HepG2 (cell line): Measurements from ENCODE around the gene LDLRAD4.

Source experiments
- EP300 ChIP-seq, 3 experiments: sonication (generic) in 1 of 3; formaldehyde crosslinking in 1 of 3; IDR thresholded peaks; 2 replicates each; pipeline versions ENCODE4 v1.5.1 to v1.6.1; 2011 to 2020; ENCODE audit warnings: low read depth in 2 of 3, low read length in 2 of 3, borderline replicate concordance in 1 of 3, improper control_type of control experiment in 1 of 3, mild to moderate bottlenecking in 1 of 3, missing genetic modification reagents in 1 of 3, moderate library complexity in 1 of 3
- KAT7 ChIP-seq: IDR thresholded peaks from 2 replicates; pipeline ENCODE4 v1.6.1; 2018; ENCODE audit warnings: borderline replicate concordance, missing compliant biosample characterization
- RAD21 ChIP-seq: fragments of 450-650 bp; formaldehyde crosslinking; IDR thresholded peaks from 2 replicates; pipeline ENCODE4 v1.5.0; 2020; ENCODE audit warnings: mild to moderate bottlenecking
- SRSF1 ChIP-seq: fragments of 200-400 bp; formaldehyde crosslinking; optimal IDR thresholded peaks from 2 replicates; pipeline ENCODE3; 2017; ENCODE audit warnings: mild to moderate bottlenecking, low read depth, low read length, moderate library complexity
- SUZ12 ChIP-seq: fragments of 150-350 bp; IDR thresholded peaks from 2 replicates; pipeline ENCODE4 v1.6.1; 2014; ENCODE audit warnings: low read depth, low read length
- TSC22D2 ChIP-seq: sonication (generic); formaldehyde crosslinking; IDR thresholded peaks from 2 replicates; pipeline ENCODE4 v1.5.1; 2020; ENCODE audit warnings: missing genetic modification reagents, mild to moderate bottlenecking, borderline replicate concordance
- ZFP1 ChIP-seq: IDR thresholded peaks from 2 replicates; pipeline ENCODE4 v1.6.1; 2016
- ZNF121 ChIP-seq: sonication (generic); formaldehyde crosslinking; IDR thresholded peaks from 2 replicates; pipeline ENCODE4 v1.5.0; 2020; ENCODE audit warnings: mild to moderate bottlenecking, missing genetic modification reagents
- ZNF24 ChIP-seq: fragments of 450-650 bp; IDR thresholded peaks from 2 replicates; pipeline ENCODE4 v1.6.1; 2017; ENCODE audit warnings: antibody characterized with exemption, mild to moderate bottlenecking
- ZNF331 ChIP-seq: sonication (generic); formaldehyde crosslinking; IDR thresholded peaks from 2 replicates; pipeline ENCODE4 v1.4.0; 2020; ENCODE audit warnings: missing genetic modification reagents
- TF ChIP-seq, protein P1 (sequence below): sonication (generic); formaldehyde crosslinking; IDR thresholded peaks from 2 replicates; pipeline ENCODE4 v1.5.1; 2020; ENCODE audit warnings: mild to moderate bottlenecking, missing genetic modification reagents, borderline replicate concordance
- TF ChIP-seq, protein P2 (sequence below): sonication (generic); formaldehyde crosslinking; IDR thresholded peaks from 2 replicates; pipeline ENCODE4 v1.4.0; 2020; ENCODE audit warnings: missing genetic modification reagents

DNA sequence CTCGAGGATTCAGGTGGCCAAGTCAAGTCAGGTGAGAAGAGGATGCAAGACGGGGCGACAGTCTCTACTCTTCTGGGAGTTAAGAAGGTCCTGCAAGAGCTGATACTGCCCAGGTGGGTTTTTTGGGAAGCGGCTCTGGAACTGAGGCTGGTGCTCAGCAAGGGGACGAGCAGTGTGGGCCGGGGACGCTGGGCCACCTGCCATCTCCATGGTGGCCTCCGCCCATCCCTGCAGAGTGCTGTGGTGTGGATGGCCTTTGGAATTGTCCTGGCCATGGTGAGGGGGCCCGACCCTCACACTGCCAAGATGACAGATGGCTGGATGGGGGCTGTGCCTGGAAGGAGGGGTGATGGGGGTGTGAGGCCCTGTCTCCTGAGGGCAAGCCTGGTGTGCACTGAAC lies 34.2 kb upstream of the LDLRAD4 start:
- TF ChIP-seq EP300 (IDR thresholded peaks at IDR 0.05; ENCODE audit: low read depth in 2 of 2, low read length in 2 of 2) (no peak), EP300 (CRISPR knock-in tag; IDR thresholded peaks at IDR 0.05; ENCODE audit: borderline replicate concordance) (no peak), SRSF1 (no peak), RAD21 (CRISPR knock-in tag) (no peak), ZFP1 (CRISPR knock-in tag) (no peak), ZNF24 (no peak), ZNF331 (CRISPR knock-in tag) (no peak), TSC22D2 (no peak), KAT7 (no peak), SUZ12 (no peak), ZNF121 (CRISPR knock-in tag) (no peak)
- TF ChIP-seq, protein P1, sequence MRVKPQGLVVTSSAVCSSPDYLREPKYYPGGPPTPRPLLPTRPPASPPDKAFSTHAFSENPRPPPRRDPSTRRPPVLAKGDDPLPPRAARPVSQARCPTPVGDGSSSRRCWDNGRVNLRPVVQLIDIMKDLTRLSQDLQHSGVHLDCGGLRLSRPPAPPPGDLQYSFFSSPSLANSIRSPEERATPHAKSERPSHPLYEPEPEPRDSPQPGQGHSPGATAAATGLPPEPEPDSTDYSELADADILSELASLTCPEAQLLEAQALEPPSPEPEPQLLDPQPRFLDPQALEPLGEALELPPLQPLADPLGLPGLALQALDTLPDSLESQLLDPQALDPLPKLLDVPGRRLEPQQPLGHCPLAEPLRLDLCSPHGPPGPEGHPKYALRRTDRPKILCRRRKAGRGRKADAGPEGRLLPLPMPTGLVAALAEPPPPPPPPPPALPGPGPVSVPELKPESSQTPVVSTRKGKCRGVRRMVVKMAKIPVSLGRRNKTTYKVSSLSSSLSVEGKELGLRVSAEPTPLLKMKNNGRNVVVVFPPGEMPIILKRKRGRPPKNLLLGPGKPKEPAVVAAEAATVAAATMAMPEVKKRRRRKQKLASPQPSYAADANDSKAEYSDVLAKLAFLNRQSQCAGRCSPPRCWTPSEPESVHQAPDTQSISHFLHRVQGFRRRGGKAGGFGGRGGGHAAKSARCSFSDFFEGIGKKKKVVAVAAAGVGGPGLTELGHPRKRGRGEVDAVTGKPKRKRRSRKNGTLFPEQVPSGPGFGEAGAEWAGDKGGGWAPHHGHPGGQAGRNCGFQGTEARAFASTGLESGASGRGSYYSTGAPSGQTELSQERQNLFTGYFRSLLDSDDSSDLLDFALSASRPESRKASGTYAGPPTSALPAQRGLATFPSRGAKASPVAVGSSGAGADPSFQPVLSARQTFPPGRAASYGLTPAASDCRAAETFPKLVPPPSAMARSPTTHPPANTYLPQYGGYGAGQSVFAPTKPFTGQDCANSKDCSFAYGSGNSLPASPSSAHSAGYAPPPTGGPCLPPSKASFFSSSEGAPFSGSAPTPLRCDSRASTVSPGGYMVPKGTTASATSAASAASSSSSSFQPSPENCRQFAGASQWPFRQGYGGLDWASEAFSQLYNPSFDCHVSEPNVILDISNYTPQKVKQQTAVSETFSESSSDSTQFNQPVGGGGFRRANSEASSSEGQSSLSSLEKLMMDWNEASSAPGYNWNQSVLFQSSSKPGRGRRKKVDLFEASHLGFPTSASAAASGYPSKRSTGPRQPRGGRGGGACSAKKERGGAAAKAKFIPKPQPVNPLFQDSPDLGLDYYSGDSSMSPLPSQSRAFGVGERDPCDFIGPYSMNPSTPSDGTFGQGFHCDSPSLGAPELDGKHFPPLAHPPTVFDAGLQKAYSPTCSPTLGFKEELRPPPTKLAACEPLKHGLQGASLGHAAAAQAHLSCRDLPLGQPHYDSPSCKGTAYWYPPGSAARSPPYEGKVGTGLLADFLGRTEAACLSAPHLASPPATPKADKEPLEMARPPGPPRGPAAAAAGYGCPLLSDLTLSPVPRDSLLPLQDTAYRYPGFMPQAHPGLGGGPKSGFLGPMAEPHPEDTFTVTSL: no peak
- TF ChIP-seq, protein P2, sequence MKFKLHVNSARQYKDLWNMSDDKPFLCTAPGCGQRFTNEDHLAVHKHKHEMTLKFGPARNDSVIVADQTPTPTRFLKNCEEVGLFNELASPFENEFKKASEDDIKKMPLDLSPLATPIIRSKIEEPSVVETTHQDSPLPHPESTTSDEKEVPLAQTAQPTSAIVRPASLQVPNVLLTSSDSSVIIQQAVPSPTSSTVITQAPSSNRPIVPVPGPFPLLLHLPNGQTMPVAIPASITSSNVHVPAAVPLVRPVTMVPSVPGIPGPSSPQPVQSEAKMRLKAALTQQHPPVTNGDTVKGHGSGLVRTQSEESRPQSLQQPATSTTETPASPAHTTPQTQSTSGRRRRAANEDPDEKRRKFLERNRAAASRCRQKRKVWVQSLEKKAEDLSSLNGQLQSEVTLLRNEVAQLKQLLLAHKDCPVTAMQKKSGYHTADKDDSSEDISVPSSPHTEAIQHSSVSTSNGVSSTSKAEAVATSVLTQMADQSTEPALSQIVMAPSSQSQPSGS (CRISPR knock-in tag): no peak
